Cardiac septum (tissue), 1 donor: Measurements from ENCODE around the gene RPL35. TPM values are rescaled to one million over a fixed set of nuclear protein-coding genes. Genes with fewer than 3 reads are reported as not detected.

Experiments
- DNase-seq: peaks from one replicate; pipeline ENCODE4 v3.0.0-alpha.2; 2020; ENCODE audit warnings: low spot score
- intact Hi-C: fragments of 100-400 bp; cut with DNase I; formaldehyde crosslinking; loops from one replicate; pipeline ENCODE4 v1.14.0; 2022
- total RNA-seq: library from RNA; stranded (reverse); fragmentation: NEBNext Ultra II Directional; extraction: Animal tissue kit (Norgen Biotek cat#: 25700); gene quantifications from one replicate; pipeline ENCODE4 v1.2.1, GENCODE V29; 2021
- donor health status: DM: no; HTN: no; CAD: no.

The RPL35 gene
- total RNA-seq, 1 donor from 2014 or later = 610 TPM

- intact Hi-C loops = loop anchor here (5.0 kb wide), 1 partner anchor 55 kb away; the partner anchor contains the start of gene OLFML2A
- peak; percentile 91 for DNase-seq
These were observed 30.0 kb downstream of the RPL35 start for GRCh38 chr9:124831642-124832364.

GRCh38 chr9:124830593-124830992 is 31.2 kb downstream of the RPL35 start:
- intact Hi-C loops = loop anchor here (5.0 kb wide), 1 partner anchor 53 kb away; the partner anchor contains the start of gene OLFML2A

GRCh38 chr9:124829334-124829669 is 32.5 kb downstream of the RPL35 start:
- intact Hi-C loops = no loop called here
- DNase-seq = no peak

More at GRCh38 chr9:124830593-124830992, 31.2 kb downstream of the RPL35 start:
- no peak for DNase-seq

GRCh38 chr9:124828489-124829333 is 33.0 kb downstream of the RPL35 start:
- intact Hi-C loops = no loop called here
- no peak for DNase-seq

- DNase-seq = no peak
- intact Hi-C loops = no loop called here
These were observed 40.8 kb downstream of the RPL35 start for GRCh38 chr9:124820698-124821623.

GRCh38 chr9:124818431-124819281 is 43.1 kb downstream of the RPL35 start:
- DNase-seq = no peak
- intact Hi-C loops = no loop called here

GRCh38 chr9:124815601-124816000 is 46.2 kb downstream of the RPL35 start:
- no peak for DNase-seq
- intact Hi-C loops = no loop called here

GRCh38 chr9:124814164-124814535 is 47.6 kb downstream of the RPL35 start:
- intact Hi-C loops = no loop called here
- DNase-seq = no peak

GRCh38 chr9:124813501-124814163 is 48.1 kb downstream of the RPL35 start:
- DNase-seq = no peak
- intact Hi-C loops = no loop called here

GRCh38 chr9:124813041-124813440 is 48.7 kb downstream of the RPL35 start:
- DNase-seq = no peak
- intact Hi-C loops = no loop called here

- DNase-seq = no peak
- intact Hi-C loops = no loop called here
These were observed 49.3 kb downstream of the RPL35 start for GRCh38 chr9:124812441-124812876.

- intact Hi-C loops = no loop called here
These were observed 50.9 kb downstream of the RPL35 start for GRCh38 chr9:124810663-124811355.

GRCh38 chr9:124809741-124810500 is 51.8 kb downstream of the RPL35 start:
- DNase-seq = no peak
- intact Hi-C loops = no loop called here

More at GRCh38 chr9:124810663-124811355, 50.9 kb downstream of the RPL35 start:
- no peak for DNase-seq

- intact Hi-C loops = no loop called here
- no peak for DNase-seq
These were observed 52.5 kb downstream of the RPL35 start for GRCh38 chr9:124809211-124809610.

- intact Hi-C loops = no loop called here
- no peak for DNase-seq
These were observed 53.4 kb downstream of the RPL35 start for GRCh38 chr9:124808246-124808956.
